HG02571 (cell line): Measurements from ENCODE around the gene C1QTNF9B.
"Not testable (repeated sequence)": the region's sequence is repeated elsewhere in the genome, so short reads cannot be mapped to it uniquely, and the experiment has no call there.

ENCODE experiments used
- ATAC-seq: cut with Tn5 transposase; IDR thresholded peaks from one replicate; pipeline ENCODE4 v1.9.1; 2021; ENCODE audit warnings: mild to moderate bottlenecking, moderate library complexity; ENCODE audit not compliant: unreplicated experiment

C1QTNF9B gene

DNA sequence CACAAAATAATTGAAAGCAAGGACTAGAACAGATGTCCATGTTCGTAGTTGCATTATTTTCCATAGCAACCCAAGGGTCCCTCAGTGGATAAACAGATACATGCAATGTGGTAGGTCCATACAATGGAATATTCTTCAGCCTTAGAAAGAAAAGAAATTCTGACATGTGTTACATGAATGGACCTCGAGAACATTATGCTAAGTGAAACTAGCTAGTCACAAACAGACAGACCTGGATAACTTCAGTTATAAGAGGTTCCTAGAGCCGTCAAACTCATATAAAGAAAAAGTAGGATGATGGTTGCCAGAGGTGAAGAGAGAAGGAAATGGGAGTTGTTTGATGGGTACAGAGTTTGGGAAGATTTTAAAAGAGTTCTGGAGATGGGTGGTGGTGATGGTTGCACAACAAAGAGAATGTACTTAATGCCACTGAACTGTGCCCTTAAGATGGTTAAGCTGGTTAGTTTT, at the start of gene C1QTNF9B:
Gene C1QTNF9B, minus strand, starts transcription at position 51 of the 468 bp plus-strand sequence.
- not testable (repeated sequence) for ATAC-seq

DNA sequence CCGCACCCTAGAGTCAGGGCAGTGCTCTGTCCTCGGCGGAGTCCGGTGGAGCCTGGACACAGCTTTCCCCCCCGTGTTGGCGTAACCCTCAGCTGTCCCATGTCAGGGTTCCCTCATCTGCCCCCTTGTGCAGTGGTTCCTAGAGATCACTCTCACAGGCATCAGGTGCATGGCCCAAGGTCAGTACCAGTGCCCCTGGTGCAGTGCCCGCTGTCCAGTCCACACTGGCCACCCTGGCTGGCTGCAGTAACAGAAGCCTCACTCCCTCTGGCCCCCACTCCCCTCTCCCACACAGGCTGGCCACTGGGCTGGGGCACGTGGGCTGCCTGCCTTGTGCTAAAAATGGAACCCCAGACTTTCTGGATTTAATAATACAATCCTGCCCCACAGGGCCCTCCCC, 49.6 kb upstream of the C1QTNF9B start:
- no peak for ATAC-seq

DNA sequence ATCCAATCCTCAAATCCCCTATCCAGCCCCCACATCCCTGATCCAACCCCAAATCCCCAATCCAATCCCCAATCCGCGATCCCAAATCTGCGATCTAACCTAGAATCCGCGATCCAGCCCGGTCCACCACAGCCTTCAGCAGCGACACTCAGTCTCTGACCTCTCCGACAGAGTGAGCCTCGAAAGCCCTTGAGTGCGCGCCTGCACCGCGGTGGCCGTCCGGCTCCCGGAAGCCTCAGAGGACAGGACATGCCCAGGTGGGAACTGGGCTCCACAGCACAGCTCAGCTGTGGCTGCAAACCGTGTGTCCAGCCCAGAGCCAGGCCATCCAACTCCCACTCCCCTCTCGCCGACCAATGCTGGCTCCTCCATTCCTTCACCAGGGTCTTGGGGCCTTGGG, 48.8 kb upstream of the C1QTNF9B start:
- no peak for ATAC-seq

DNA sequence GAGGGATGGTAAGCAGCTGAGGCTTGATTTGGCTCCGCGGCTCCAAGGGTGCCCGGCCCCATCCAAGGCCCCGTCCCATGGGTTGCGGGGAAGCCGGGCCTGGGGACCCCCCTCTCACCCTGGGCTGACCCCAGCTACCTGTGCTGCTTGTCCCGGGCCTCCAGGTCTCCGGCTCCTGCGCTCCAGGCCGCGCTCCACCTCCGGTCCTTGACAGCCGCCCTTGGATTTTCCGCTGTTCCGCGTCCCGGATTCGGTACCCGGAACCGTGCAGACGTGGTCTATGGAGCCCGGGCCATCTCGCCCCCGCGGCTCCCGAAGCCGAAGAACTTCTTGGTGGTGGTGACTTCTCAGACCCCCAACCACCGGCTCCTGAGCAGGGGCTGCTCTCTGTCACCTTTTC, 48.3 kb upstream of the C1QTNF9B start:
- no peak for ATAC-seq

DNA sequence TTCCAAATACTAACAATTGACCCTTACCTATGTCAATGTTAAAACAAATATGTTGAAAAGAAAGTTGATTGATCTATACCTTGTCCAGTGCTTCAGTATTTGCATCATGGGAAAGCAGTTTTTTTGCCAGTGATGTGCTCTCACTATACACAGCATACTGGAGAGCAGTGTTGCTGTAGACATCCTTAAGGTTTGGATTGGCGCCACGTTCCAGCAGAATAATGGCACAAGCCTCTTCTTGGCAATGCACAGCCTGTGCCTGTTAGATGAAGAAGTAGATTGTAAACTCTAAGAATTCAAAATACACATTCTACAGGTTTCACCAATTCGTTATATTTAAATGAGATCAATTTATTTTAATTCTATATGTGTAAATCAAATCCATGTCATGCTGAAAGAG, 43.9 kb upstream of the C1QTNF9B start:
- ATAC-seq = no peak

DNA sequence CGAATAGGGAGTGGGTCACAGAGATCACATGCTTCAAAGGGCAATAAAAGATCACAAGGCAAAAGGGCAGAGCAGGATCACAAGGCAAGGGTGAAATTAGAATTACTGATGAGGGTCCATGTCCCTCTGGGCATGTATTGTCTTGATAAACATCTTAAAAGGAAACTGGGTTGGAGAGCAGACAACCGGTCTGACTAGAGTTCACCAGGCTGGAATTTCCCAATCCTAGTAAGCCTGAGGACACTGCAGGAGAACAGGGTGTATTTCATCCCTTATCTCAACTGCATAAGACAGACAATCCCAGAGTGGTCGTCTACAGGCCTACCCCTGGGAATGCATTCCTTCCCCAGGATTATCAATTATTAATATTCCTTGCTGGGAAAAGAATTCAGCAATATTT, 42.4 kb upstream of the C1QTNF9B start:
- not testable (repeated sequence) for ATAC-seq

DNA sequence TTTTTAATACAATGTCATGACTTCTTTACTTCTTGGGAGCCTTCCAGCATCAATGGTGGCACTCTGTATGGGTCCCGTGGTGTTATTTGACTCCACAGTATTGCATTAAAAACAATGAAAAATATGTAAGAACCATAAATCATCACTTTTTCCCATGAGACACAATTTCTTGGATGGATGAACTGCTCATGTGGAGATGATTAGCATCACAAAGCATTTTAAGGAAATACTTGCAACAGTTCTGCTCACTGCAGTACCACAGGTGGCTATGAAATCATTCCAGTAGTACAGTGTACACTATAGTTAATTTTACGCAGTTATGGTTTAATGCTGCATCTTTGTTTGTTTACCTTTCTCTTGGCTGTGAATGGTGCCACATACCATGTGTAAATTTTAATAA, 37.2 kb upstream of the C1QTNF9B start:
- ATAC-seq = no peak

DNA sequence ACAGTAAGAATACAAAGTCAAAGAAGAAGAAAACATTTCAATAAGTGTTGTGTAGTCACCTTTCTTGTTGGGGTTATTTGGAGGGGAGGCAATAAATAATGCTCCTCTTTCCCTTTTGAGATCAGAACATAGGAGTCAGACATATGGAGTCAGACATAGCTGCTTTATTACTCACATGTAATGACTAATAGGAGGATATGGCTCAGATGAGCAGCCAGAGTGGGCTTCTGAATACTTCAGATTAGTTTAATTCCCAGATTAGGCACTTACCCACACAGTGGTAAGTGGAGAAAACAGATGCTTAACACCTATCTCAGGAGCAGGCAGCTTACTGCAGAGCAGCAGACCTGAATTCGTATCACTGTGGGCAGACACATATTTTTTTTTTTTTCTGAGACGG, 31.7 kb upstream of the C1QTNF9B start:
- ATAC-seq = no peak

DNA sequence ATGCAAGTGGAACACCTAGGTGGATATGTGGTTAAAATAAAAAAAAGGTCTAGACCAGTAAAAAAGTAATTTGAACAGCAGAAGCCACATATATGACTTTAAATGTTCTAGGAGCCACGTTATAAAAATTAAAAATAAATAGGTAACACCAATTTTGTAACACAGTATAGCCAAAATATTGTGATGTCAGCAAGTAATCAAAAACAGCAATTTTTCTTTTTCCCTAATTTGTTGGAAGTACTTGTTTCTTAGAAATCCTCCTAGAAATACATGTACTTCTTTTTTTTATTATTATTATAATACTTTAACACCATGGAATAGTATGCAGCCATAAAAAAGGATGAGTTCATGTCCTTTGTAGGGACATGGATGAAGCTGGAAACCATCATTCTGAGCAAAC, 25.7 kb upstream of the C1QTNF9B start:
- no peak for ATAC-seq

DNA sequence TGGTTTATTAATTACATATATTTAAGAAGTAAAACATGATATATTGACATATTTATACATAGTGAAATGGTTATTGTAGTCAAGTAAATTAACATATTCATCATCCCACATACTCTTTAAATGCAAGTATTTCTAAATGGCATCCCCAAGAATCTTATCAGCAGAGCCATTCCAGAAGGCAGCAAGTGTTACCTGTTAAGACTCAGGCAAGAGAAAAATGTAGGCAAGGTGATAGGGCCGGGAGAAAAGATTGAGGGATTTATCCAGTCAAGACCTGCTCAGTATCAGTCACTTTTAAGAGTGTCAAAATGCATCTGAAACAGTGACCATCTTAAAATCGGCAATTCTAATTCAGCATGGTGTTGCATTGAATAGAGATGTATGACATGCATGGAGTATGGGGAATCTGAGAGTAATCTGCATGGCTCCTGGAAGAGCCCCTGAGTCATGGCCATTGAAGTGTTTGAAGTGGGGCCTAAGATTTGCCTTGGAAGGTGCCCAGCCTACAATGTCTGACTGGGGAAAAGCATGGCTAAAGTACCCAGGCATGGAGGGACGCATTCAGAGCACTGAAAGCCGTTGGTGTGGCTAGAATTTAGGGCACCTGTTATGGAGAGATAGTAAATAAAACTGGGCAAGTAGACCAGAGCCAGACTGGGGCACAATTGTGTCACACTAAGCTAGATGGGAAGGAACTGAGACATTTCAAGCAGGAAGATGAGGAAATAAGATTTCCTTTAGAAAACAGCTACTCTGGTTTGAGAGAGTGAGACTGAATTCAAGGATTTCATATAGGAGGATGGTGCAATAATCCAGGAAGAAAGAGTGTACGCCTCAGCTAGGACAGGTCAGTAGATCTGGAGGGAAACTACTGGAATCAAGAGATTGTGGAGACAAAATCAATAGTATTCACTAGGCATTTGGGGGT, 25.0 kb upstream of the C1QTNF9B start:
- no peak for ATAC-seq

DNA sequence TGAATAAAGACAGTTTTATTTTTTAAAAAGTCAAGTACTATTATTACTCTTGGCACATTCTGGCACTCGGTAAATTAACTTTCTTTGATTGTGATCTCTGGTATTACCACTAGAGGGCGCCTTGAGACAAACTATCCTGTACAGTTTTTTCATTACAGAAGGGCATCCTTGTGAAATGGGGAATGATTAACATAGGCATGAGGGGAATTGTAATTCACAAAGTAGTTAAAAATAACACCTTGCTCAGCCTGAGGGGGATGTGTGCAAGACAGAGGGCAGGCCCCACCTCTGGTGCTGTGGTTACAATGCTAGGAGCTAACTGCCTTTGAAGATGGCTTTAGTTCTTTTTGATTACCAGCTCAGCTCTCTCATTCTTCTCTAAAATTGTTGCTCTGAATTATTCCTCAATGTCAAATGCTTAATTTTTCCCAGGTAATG, 24.2 kb upstream of the C1QTNF9B start:
- no peak for ATAC-seq

DNA sequence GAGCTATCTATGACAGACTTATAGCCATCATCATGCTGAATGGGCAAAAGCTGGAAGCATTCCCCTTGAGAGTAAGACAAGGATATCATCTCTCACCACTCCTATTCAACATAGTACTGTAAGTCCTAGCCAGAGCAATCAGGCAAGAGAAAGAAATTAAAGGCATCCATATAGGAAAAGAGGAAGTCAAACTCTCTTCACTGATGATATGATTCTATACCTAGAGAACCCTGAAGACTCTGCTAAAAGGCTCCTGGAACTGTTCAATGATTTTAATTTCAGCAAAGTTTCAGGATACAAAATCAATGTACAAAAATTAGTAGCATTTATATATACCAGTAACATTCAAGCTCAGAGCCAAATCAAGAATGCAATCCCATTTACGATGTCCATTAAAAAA, 21.7 kb upstream of the C1QTNF9B start:
- no peak for ATAC-seq

DNA sequence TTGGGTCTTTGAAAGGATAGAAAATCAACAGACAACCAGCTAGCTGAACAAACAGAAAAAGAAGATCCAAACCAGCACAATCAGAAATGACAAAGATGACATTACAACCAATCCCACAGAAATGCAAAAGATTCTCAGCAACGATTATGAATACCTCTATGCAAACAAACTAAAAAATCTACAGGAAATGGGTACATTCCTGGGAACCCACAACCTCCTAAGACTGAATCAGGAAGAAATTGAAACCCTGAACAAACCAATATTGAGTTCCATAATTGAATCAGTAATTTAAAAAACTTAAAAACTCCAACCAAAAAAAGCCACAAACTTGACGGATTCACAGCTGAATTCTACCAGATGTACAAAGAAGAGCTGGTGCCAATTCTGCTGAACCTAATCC, 20.9 kb upstream of the C1QTNF9B start:
- no peak for ATAC-seq

DNA sequence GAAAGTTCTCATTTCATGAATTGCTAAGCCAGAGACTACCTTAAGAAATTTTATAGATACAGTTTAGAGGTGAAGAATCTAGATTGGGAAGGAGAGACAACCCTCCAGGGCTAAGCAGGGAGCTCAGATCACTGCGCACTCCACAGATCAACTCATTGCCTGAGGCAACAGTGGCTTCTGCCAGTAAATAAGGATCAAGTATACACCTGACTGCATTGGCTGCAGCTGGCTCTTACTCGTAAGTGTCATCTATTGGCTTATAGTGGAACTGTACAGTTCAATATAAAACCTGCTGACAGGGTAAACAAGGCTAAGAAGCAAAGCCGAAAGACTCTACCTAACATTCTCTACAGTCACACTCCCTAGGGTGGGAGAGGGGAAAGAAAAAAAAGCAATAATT, 18.0 kb upstream of the C1QTNF9B start:
- no peak for ATAC-seq

DNA sequence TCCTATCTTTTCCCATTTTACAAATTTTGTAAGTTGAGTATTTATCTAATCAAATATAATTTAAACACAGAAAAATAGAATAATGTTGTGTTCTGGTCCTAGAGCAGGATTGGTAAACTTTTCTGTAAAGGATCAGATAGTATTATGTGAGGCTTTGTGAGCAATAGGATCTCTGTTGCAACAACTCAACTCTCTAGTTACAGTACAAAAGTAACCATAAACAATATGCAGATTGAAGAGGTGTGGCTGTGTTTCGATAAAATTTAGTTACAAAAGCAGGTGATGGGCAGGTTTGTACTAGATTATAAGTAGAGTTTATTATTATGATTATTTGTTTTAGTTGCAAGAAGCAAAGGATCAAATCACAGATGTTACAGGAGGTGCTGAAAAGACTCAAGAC, 15.2 kb upstream of the C1QTNF9B start:
- ATAC-seq = no peak

DNA sequence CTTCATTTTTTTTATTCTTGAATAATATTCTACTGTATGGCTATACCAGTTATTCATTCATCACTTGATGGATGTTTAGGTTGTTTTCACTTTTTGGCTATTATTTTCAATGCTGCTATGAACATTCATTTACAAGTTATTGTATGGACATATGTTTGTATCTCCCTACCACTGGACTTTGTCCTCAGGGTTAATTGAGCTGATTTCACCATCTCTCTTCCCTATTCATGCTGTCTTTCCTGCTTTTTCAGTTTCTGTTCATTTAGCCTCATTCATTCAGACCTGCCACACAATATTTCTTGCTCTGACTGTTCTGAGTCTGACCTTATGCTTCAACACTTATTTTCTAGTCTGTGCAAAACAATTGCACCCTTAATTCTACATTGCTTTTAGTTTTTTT, 12.3 kb upstream of the C1QTNF9B start:
- ATAC-seq = no peak

DNA sequence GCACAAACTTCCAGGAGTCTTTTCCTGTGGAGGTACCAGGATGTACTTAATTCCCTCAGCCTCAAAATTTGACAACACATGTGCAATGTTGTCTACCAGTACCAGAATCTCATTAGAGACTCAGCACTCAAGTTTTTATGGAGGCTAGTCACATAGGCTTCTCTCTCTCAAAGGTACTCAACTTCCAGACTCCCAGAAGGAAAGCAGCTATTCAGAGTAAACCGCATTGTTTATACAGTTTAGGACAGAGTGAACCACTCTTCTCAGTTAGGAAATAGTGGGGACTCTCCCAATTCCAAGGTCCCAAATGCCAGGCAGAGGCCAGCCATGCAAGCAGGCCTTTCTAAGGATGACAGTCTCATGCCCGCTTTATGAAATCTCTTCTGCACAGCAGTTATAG, 8.5 kb upstream of the C1QTNF9B start:
- no peak for ATAC-seq

DNA sequence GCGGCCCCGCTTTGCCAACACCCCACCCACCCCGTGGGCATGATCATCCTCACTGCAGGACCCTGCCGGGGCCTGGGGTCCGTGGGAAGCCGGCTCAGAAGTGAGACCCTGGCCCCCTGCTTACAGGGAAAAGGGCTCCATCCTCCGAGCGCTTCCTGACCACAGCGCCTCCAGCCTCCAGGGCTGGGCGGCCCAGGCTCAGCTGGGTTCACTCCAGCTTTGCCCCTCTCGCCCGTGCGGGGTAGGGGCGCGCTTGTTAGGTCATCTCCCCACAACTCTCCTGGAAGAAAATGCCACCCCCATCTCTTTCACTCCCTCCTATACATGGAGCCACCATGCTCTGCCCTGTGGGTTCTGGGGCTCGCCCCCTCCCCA, 6.6 kb upstream of the C1QTNF9B start:
- ATAC-seq = no peak

DNA sequence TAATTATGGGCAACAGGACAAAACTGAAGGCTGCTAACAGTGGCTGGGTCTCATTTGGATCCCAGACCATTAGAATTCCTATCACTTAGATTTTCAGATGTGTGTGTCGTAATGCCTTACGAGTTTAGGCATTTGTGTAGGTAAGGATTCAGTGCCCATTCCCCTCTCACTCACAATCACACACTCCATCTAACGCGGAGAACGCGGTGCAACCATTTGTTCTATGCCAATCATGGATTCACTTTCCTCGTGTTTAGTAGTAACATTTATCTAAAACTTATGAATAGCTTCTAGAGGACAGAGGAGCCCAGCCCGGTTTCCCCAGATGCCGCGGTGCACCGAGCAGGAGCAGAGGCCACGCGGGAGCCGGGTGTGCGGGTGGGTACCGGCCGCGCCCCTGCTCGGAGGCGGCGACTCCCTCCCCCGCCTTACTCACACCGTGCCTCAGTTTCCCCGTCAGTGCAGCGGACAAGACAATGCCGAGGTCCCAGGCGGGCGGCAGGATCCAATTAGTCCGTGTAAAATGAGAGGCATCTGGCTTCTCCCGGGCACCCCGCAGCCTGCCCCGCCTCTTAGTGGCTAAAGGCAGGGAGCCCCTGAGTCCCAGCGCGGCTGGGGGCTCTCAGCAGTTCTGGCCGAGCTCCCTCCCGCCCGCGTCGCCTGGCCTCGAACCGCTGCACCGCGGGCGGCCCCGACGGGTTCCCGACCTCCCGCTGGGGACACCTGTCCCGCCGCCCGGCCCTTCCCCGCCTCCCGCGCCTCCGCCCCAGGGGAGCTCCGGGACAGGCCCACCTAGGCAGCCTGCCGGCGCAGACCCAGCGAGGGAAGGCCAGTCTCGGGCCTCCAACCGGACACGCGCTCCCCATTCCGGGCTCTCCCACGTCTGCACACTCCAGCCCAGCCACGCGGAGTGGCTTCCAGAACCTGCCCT, 5.9 kb upstream of the C1QTNF9B start:
- ATAC-seq = no peak

DNA sequence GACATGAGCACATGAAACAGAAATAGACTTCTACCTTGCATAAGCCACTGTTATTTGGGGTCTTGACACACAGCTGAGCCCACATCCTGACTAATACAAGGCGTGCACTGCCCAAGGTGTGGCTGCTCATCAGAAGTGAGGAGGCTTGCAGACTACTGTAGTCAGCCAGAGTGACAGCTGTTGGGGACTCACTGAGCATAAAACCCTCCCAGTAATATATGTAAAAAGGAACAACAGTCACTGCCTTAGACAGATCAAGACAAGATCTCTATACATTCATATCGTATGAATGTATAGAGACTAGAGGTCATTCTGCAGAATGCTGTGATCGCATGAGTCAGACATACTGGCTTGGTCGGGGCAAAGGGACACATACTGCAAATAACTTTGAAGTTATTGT, 4.1 kb upstream of the C1QTNF9B start:
- no peak for ATAC-seq

DNA sequence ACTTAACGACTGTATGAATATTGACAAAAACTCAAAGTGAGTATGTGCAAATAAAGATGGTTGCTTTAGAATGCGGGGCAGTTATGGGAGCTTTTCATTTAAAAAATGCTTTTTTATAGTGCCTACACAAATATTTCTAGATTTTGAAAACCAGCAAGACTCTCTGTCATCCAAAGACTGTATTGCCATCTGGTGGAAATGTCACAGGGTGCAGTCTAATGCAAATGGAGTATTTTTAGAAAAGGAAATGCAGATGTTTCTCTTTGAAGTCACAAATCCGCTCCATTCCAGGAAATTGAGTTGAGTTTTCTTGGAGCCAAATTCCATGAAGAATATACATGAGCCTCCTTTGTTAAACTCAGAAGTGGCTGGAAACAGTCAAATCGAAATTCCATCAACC, 2.3 kb upstream of the C1QTNF9B start:
- ATAC-seq = no peak

DNA sequence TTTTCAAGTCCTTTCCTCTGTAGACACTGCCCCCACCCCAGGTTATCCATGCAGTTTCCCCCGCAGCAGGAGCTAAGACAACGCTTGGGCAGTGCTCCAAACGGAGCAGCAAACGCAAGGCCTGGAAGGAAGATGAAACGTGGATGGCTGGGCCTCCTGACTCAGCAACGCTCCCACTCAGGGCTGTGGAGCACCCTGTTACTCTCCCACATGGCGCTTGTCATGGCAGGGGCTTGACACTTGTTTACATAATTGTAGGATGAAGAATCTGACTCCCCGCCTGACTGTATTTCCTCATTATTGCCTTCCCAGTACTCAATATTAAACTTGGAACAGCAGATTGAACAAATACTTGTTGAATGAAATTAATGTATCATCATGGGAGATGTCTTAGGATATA, 799 bp upstream of the C1QTNF9B start:
- no peak for ATAC-seq
